ENCODE data around the gene ITIH4.

DNA sequence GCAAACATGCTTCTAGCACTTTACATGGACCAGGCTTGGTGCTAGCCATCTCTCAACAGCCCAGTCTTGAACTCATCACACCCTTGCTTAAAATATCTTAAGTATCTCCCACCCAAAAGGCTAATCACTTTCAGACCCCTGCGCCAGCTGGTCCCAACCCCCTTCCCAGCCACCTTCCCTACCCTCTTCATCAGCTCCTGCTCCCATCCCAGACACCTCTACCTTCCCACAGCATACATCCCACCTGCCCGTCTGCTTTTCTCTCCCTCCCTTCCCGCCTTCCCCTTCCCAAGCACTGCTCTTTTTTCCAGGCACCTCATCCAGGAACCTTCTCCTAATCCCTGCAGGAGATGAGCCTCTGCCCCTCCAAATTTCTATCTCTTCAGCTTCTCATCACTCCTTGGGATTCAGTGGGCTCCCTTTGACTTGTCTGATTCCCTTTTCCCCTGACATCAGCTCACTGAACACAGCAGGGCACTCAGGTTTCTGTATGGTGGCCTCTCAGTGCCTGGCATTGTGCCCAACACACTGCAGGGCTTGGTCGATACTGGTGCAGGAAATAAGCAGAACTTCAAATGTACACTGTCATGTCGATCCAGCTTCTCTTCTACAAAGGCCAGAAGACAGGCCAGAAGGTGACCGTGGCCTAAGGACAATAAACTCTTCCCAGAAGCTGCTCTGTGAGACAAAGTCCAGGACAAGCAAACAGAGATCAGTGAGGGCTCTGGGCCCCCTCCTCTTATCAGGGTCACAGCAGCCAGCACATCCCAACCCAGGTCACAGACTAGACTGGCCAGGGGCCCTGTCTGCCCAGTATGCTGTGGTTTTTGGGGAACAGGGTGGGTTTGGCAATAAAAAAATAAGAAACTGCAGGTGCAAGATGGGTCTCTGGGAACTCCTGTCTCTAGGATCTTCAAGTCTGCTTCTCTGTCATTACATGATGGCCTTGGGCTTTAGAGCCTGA lies 55.3 kb downstream of the ITIH4 start:
- TF ChIP-seq REST (IDR thresholded peaks at IDR 0.05; ENCODE audit: insufficient read depth in 1 of 2, low read depth in 2 of 2, low read length in 2 of 2) (no peak), POLR2AphosphoS5 (IDR thresholded peaks at IDR 0.05; ENCODE audit: low read depth, low read length) (no peak), TAF1 (IDR thresholded peaks at IDR 0.05; ENCODE audit: borderline replicate concordance, insufficient read depth, low read length) (no peak), FOXP2 (optimal IDR thresholded peaks at IDR 0.05; ENCODE audit: borderline replicate concordance, extremely low read depth, extremely low read length, insufficient read depth) (no peak)

All from PFSK-1 (cell line).